ENCODE data around the gene ST8SIA2.

ST8SIA2 gene

DNA sequence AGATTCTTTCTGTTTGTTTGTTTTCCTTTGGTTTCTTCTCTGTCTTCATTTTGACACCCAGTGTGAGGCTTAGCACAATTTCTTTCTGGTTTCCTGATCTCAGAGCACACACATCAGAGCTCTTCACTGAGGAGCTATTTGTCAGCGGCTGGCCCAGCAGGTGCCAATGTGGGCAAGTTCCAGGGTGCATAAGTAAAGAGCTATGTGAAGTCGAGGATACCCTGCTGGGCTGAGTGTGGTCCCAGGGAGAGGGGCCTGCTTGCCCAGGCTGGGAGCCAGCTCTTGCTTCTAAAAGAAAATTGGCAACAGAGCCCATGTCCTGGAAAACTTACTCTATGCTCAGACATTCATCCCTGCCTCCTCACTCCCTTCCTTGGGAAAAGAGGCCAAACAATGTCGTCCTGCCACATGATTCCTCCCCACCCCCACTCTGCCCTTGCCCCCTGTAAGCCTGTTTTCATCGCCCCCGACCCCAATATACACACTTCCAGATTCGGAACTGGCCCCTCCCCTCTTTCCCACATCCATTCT, 101.2 kb downstream of the ST8SIA2 start:
- no peak for DNase-seq (ENCODE audit: low read depth)

DNA sequence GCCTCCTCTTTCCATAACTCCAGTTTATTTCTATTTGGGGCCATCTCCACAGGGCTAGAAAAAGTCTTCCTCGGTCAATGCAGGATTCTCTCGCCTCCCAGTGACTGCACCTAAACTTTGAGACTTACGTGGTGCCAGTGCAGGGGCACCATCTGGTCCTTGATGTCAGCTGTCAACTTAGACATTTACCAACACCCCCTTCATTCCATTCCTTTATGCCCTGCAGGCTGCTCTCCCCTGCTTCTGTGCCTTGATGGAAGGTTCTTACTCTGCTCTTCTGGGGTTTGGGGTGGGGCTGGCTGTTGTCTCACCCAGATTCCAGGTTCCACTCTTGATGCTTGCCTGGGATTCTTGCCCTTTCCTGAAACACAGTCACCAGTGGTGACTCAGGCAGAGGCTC, 101.8 kb downstream of the ST8SIA2 start:
- no peak for DNase-seq (ENCODE audit: low read depth)

DNA sequence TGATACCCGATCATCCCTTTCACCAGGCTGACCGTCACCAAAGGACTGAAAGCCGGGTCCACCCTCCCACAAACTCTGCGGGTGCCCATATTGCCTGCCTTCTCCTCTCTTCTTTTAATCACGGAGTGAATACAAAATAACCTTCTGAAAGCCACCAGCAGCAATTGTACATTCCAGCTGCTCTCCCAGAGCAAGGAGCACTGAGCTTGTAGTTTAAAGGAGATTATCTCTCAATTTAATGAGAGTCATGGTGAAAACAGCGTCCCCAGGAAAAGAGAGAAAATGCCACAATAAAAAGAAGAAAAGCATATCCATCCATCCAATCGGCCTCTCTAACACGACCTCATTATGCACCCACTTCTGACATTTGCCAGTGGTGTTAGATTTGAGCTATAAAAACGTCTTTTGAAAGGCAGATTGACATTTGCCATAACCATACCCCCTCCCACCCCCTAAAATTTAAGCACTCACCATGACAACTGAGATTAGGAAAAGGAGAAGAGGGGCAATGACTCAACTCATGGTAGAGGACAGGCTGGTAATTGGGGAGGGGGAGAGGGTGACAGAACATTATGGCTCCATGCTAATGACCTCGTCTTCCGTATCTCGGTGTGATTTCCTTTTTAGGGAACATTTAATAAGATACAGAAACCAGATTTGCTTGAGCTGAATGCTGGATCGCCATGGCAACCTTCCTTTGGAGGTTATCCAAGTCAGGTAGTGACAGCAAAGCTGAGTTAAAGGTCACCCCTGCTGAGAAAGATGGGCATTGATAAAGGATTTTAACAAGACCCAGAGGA, 106.2 kb downstream of the ST8SIA2 start:
- DNase-seq (ENCODE audit: low read depth) = no peak

DNA sequence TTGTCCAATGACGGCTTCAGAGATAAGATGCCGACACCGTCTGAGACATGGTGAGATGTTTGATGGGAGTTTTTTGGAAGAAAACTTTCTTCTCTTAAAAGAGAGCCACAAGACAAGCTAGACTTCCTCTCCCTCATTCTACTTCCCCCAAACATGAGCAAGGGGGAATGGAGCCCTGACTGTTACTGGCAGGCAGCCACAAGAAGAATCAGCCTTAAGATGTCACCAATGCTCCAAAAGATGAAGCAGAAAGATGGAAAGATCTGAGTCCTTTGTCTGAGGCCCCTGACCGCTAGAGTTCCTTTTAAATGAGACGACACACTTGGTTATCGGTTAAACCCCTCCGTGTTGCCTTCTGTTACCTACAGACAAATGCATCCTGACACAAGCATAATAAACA, 108.7 kb downstream of the ST8SIA2 start:
- no peak for DNase-seq (ENCODE audit: low read depth)

DNA sequence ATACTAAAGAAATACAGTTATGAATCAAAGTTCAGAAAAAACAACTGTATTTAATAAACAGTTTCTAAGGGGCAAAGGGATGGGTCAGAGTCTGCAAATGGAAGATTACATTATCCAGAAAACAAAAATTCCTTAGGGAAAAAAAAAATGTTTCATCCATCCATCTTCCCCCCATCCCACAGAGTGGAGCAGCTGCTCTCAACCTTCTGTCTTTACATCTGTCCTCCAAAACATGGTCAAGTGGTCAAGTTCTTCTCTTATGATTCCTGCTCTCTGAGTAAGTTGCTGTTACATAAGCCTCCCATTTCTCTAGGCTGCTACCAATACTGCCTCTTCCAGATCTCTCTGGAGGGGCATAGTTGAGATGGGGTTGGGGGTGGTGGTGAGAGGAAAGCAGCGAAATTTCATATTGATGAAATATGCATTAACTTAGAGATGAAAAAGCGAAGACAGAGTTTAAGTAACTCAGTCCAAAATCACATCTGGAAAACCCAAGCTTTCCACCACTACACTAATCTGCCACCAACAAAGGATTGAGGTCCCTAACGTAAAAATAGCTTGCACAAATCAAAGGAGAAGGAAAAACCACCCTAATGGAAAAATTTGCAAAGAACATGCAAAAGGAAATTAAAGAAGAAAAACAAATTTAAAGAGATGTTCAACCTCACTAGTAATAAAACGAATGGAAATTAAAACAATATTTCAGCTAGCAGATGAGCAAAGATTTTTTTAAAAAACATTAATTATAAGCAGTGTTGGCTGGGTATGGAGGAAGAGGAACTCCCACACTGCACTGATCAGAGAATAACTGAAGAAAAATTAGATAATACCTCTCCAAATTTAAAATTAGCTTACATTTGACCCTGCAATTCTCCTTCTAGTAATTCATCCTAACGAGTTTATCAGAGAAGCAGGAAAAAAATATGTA, 109.5 kb downstream of the ST8SIA2 start:
- DNase-seq (ENCODE audit: low read depth) = no peak

DNA sequence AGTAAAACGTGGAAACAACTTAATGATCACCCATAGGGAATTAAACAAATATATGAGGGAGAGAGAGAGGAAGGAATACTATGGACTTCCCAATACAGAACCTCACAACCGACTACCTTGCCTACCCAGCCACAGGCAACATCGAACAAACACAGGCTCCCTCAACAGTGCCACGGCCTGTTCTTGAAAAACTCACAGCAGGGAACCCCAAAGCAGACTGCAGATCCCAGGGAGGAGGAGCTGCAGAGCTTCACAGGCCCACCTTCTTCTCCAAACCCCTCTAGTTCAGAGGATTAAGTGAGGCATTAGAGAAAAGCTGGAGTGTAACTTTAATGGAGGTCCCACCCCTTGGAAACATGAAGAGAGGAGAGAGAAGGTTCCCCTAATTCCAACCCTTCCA, 110.2 kb downstream of the ST8SIA2 start:
- DNase-seq (ENCODE audit: low read depth) = no peak

DNA sequence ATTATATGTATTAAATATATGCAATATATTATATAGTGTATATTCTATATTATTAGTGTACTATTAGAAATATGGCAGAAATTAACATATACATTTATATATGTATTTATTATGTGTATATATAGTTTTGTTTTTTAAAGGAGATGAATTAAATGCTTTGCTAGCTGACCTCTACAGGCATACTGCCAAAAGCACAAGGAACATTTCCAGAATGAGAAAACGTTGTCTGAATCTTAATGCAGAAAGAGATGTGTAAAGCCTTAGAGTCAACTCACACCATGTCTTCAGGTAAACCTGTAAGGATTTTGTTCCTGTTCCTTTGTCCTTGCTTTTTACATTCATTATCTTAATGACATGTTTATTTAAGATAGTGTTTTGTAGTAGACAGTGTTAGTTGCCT, 111.9 kb downstream of the ST8SIA2 start:
- DNase-seq (ENCODE audit: low read depth) = no peak

DNA sequence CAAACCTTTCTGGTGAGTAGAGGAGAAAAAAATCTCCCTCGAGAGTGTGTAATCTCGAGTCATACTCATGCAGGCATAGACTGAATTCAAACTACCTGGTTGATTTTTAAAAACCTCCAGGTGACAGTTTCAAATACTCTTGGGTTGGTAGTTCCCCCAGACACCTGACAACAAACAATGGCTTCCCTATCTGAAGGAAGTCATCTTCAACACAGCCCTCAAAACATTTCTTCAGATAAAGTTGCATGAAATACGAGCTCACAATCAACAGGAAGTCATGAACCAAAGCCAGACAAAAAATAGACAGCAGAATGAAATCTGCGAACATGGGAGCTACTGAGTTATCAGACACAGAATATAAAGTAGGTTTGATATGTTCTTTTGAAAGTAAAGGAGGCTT, 112.8 kb downstream of the ST8SIA2 start:
- DNase-seq (ENCODE audit: low read depth) = no peak

DNA sequence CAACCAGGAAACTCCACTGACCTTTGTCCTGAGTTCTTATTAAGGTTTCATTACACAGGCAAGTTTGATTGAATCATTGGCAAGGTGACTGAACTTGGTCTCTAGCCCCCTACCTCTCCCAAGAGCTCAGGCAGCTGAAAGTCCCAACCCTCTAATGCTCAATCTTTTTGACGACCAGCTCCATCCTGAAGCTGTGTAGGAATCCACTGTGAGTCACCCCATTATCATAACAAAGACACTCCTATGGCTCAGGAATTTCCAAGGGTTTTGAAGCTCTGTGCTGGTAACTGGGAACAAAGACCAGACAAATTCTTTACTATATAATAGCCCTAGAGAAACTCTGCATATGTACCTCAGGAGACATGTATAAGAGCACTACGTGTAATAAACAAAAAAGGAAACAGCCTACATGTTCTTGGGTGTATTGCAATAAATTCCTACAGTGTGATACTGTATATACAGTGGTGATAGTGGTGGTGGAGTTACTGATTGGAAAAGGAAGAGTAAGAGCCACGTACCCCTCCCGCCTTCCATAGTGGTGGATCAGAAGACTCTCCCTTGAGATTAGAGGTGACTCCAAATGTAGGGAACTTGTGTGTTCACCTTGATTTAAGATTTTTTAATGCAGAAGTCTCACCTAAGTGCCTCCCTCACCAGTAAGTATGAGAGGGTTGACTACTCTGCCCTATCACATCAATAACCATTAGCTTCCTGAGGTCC, 116.6 kb downstream of the ST8SIA2 start:
- DNase-seq (ENCODE audit: low read depth) = no peak
